HG03135 (cell line): ENCODE measurements around the gene IFT27.

ENCODE experiments used
- ATAC-seq: cut with Tn5 transposase; IDR thresholded peaks from one replicate; pipeline ENCODE4 v1.9.1; 2021; ENCODE audit warnings: mild to moderate bottlenecking, moderate library complexity; ENCODE audit not compliant: unreplicated experiment

Gene IFT27

GRCh38 chr22:36727927-36728488 is 47.9 kb downstream of the IFT27 start:
- ATAC-seq: no peak

GRCh38 chr22:36727110-36727509 is 48.8 kb downstream of the IFT27 start:
- ATAC-seq: no peak

- no peak for ATAC-seq
These were observed 49.9 kb downstream of the IFT27 start for GRCh38 chr22:36726007-36726380.

GRCh38 chr22:36725366-36726006 is 50.4 kb downstream of the IFT27 start:
- ATAC-seq: no peak

- no peak for ATAC-seq
These were observed 51.1 kb downstream of the IFT27 start for GRCh38 chr22:36724836-36725235.

- ATAC-seq: no peak
These were observed 53.9 kb downstream of the IFT27 start for GRCh38 chr22:36722055-36722454.

- no peak for ATAC-seq
These were observed 60.3 kb downstream of the IFT27 start for GRCh38 chr22:36715647-36716046.

- ATAC-seq: no peak
These were observed 61.8 kb downstream of the IFT27 start for GRCh38 chr22:36714110-36714509.

- no peak for ATAC-seq
These were observed 62.5 kb downstream of the IFT27 start for GRCh38 chr22:36713436-36713835.
